ENCODE results near the gene LGALS7. TPM values are rescaled to one million over a fixed set of nuclear protein-coding genes. Genes with fewer than 3 reads are reported as not detected.

LGALS7 gene
- total and polyA plus RNA-seq, 10 of the 15 experiments (the other 5 are each of a cell fraction or from before 2014, with no cell fraction given): 0.19 TPM; not detected in 9

GRCh38 chr19:38793177-38793576, 19.9 kb upstream of the LGALS7 start:
- H3K9ac ChIP-seq (ENCODE audit: control insufficient read depth, insufficient read depth, low read length): no peak overlapping the region
- no peaks in the 10 kb centered on the region for H4K20me1 ChIP-seq (ENCODE audit: control insufficient read depth, insufficient read depth)
- TF ChIP-seq KAT2A (conservative IDR thresholded peaks at IDR 0.05; ENCODE audit: control insufficient read depth, low read depth, low read length) (no peak), PAX8 (IDR thresholded peaks at IDR 0.05) (no peak), BCL3 (IDR thresholded peaks at IDR 0.05; ENCODE audit: borderline replicate concordance, insufficient read depth, low read depth, low read length, poor library complexity, severe bottlenecking) (no peak), MTA2 (IDR thresholded peaks at IDR 0.05; ENCODE audit: low read depth) (no peak), BCLAF1 (IDR thresholded peaks at IDR 0.05) (no peak), HCFC1 (IDR thresholded peaks at IDR 0.05; ENCODE audit: low read length) (no peak), SREBF2 (IDR thresholded peaks at IDR 0.05; ENCODE audit: low read length) (no peak), NBN (IDR thresholded peaks at IDR 0.05) (no peak), IRF4 (IDR thresholded peaks at IDR 0.05; ENCODE audit: low read depth, low read length) (no peak), RAD51 (IDR thresholded peaks at IDR 0.05) (no peak), MEF2A (IDR thresholded peaks at IDR 0.05; ENCODE audit: insufficient read depth, low read depth, low read length) (no peak), CEBPZ (IDR thresholded peaks at IDR 0.05; ENCODE audit: low read depth, low read length) (no peak), USF2 (IDR thresholded peaks at IDR 0.05; ENCODE audit: borderline replicate concordance, low read depth, low read length) (no peak), KLF5 (IDR thresholded peaks at IDR 0.05; ENCODE audit: partially characterized antibody) (no peak), USF1 (IDR thresholded peaks at IDR 0.05; ENCODE audit: borderline replicate concordance, extremely low read length, insufficient read depth, low read depth, low read length) (no peak)
- in situ Hi-C loops (cut with MboI) (no loop called here), intact Hi-C loops (cut with micrococcal nuclease; ENCODE audit: unreplicated experiment) (no loop called here)
- WGBS (ENCODE audit: insufficient coverage, insufficient replicate concordance, low lambda C conversion rate, missing lambda C conversion rate): 65% methylated on average over 8 of the region's 8 CpGs
- H3K36me3 ChIP-seq (ENCODE audit: control insufficient read depth in 2 of 2, insufficient read depth in 2 of 2, low read length in 1 of 2): no peaks in the 10 kb centered on the region
- no peaks in the 10 kb centered on the region for H3K27me3 ChIP-seq (replicated peaks in 1 of 2; ENCODE audit: control insufficient read depth in 2 of 2, insufficient read depth in 2 of 2, low read length in 1 of 2)
- ChIA-PET POLR2A (interaction anchor here (0.5 to 0.6 kb wide), 2 partner anchors 93 to 109 kb away, joined by 3 to 5 read pairs; no protein-coding TSS in a partner anchor), RAD21 (ENCODE audit: unreplicated experiment) (no interaction called here), SMC1A (ENCODE audit: uncharacterized antibody, unreplicated experiment) (no interaction called here), CTCF (interaction anchor here (0.7 to 1.2 kb wide), 2 partner anchors 23 to 100 kb away, joined by 3 read pairs; no protein-coding TSS in a partner anchor)
- no peaks in the 10 kb centered on the region for H3K79me2 ChIP-seq (ENCODE audit: control insufficient read depth, insufficient read depth, low read length)
- no peak overlapping the region for H2AFZ ChIP-seq (ENCODE audit: control insufficient read depth, low read depth, low read length)
- no peaks in the 10 kb centered on the region; the same call in 2 of the 3 replicates for H3K9me3 ChIP-seq (replicated peaks; ENCODE audit: control insufficient read depth, insufficient read depth, low read length)
- BruUV-seq (replicated peaks): no TSS peak
- ATAC-seq (no peak), FAIRE-seq (no peak), DNase-seq (ENCODE audit: low read depth, low spot score) (no peak)
- no peak overlapping the region for H3K4me3 ChIP-seq
- H3K4me2 ChIP-seq (ENCODE audit: control insufficient read depth, insufficient read depth): no peak overlapping the region
- H3K27ac ChIP-seq (ENCODE audit: control insufficient read depth, insufficient read depth): no peak overlapping the region
- H3K4me1 ChIP-seq (ENCODE audit: control insufficient read depth, insufficient read depth, low read length): no peaks in the 10 kb centered on the region
